ENCODE data around the gene SFN.
"Not testable (repeated sequence)": the region's sequence is repeated elsewhere in the genome, so short reads cannot be mapped to it uniquely, and the experiment has no call there.

SFN gene

GRCh38 chr1:26856604-26857469 is 6.1 kb upstream of the SFN start:
- no peak overlapping the region for H3K27ac ChIP-seq (ENCODE audit: low read depth, low read length)
- no peaks in the 10 kb centered on the region for H3K9me3 ChIP-seq (ENCODE audit: control insufficient read depth, insufficient read depth, low read depth, low read length)
- H3K27me3 ChIP-seq (ENCODE audit: control insufficient read depth, insufficient read depth, low read length) = no peaks in the 10 kb centered on the region
- no peak overlapping the region for H3K9ac ChIP-seq (ENCODE audit: low read length)
- H3K4me3 ChIP-seq (ENCODE audit: low read depth, low read length) = no peak overlapping the region
- peaks cover 13% of the 10 kb centered on the region for H3K4me1 ChIP-seq (ENCODE audit: control insufficient read depth, insufficient read depth, low read length)
- peaks cover 22% of the 10 kb centered on the region for H3K36me3 ChIP-seq (ENCODE audit: control insufficient read depth, insufficient read depth, low read length)

- H3K4me1 ChIP-seq (ENCODE audit: control insufficient read depth, insufficient read depth, low read length) = peaks cover 20% of the 10 kb centered on the region
Observed at GRCh38 chr1:26857473-26858060, 5.4 kb upstream of the SFN start.

GRCh38 chr1:26858160-26858559 is 4.8 kb upstream of the SFN start:
- Histone ChIP-seq H3K27ac (ENCODE audit: low read depth, low read length) (no peak overlapping the region), H3K9ac (ENCODE audit: low read length) (no peak overlapping the region), H3K36me3 (ENCODE audit: control insufficient read depth, insufficient read depth, low read length) (peaks cover 10% of the 10 kb centered on the region), H3K27me3 (ENCODE audit: control insufficient read depth, insufficient read depth, low read length) (peaks cover 2% of the 10 kb centered on the region), H3K4me1 (ENCODE audit: control insufficient read depth, insufficient read depth, low read length) (peaks cover 20% of the 10 kb centered on the region), H3K4me3 (ENCODE audit: low read depth, low read length) (no peak overlapping the region), H3K9me3 (ENCODE audit: control insufficient read depth, insufficient read depth, low read depth, low read length) (no peaks in the 10 kb centered on the region)

More at GRCh38 chr1:26857473-26858060, 5.4 kb upstream of the SFN start:
- Histone ChIP-seq H3K36me3 (ENCODE audit: control insufficient read depth, insufficient read depth, low read length) (peaks cover 15% of the 10 kb centered on the region), H3K27ac (ENCODE audit: low read depth, low read length) (no peak overlapping the region), H3K9ac (ENCODE audit: low read length) (no peak overlapping the region), H3K9me3 (ENCODE audit: control insufficient read depth, insufficient read depth, low read depth, low read length) (no peaks in the 10 kb centered on the region), H3K27me3 (ENCODE audit: control insufficient read depth, insufficient read depth, low read length) (no peaks in the 10 kb centered on the region), H3K4me3 (ENCODE audit: low read depth, low read length) (no peak overlapping the region)

- Histone ChIP-seq H3K36me3 (ENCODE audit: control insufficient read depth, insufficient read depth, low read length) (peaks cover under 1% of the 10 kb centered on the region), H3K4me3 (ENCODE audit: low read depth, low read length) (no peak overlapping the region), H3K27me3 (ENCODE audit: control insufficient read depth, insufficient read depth, low read length) (peaks cover 11% of the 10 kb centered on the region), H3K27ac (ENCODE audit: low read depth, low read length) (no peak overlapping the region), H3K9ac (ENCODE audit: low read length) (no peak overlapping the region), H3K9me3 (ENCODE audit: control insufficient read depth, insufficient read depth, low read depth, low read length) (no peaks in the 10 kb centered on the region), H3K4me1 (ENCODE audit: control insufficient read depth, insufficient read depth, low read length) (peaks cover 28% of the 10 kb centered on the region)
Observed at GRCh38 chr1:26858891-26859640, 3.9 kb upstream of the SFN start.

- Histone ChIP-seq H3K4me3 (ENCODE audit: low read depth, low read length) (no peak overlapping the region), H3K9me3 (ENCODE audit: control insufficient read depth, insufficient read depth, low read depth, low read length) (no peaks in the 10 kb centered on the region), H3K36me3 (ENCODE audit: control insufficient read depth, insufficient read depth, low read length) (no peaks in the 10 kb centered on the region), H3K27ac (ENCODE audit: low read depth, low read length) (no peak overlapping the region), H3K9ac (ENCODE audit: low read length) (no peak overlapping the region), H3K27me3 (ENCODE audit: control insufficient read depth, insufficient read depth, low read length) (peaks cover 14% of the 10 kb centered on the region), H3K4me1 (ENCODE audit: control insufficient read depth, insufficient read depth, low read length) (peaks cover 38% of the 10 kb centered on the region)
Observed at GRCh38 chr1:26861286-26861701, 1.7 kb upstream of the SFN start.

- Histone ChIP-seq H3K27me3 (ENCODE audit: control insufficient read depth, insufficient read depth, low read length) (peaks cover 14% of the 10 kb centered on the region), H3K4me3 (ENCODE audit: low read depth, low read length) (no peak overlapping the region), H3K4me1 (ENCODE audit: control insufficient read depth, insufficient read depth, low read length) (peaks cover 33% of the 10 kb centered on the region), H3K9me3 (ENCODE audit: control insufficient read depth, insufficient read depth, low read depth, low read length) (no peaks in the 10 kb centered on the region), H3K27ac (ENCODE audit: low read depth, low read length) (no peak overlapping the region), H3K36me3 (ENCODE audit: control insufficient read depth, insufficient read depth, low read length) (no peaks in the 10 kb centered on the region), H3K9ac (ENCODE audit: low read length) (no peak overlapping the region)
Observed at GRCh38 chr1:26861889-26862378, 1.0 kb upstream of the SFN start.

GRCh38 chr1:26863685-26864077 is 732 bp downstream of the SFN start:
- H3K27ac ChIP-seq (ENCODE audit: low read depth, low read length) = no peak overlapping the region
- peak overlapping the region; percentile 80 for H3K4me3 ChIP-seq (ENCODE audit: low read depth, low read length)
- no peaks in the 10 kb centered on the region for H3K9me3 ChIP-seq (ENCODE audit: control insufficient read depth, insufficient read depth, low read depth, low read length)
- H3K4me1 ChIP-seq (ENCODE audit: control insufficient read depth, insufficient read depth, low read length) = peaks cover 37% of the 10 kb centered on the region
- peaks cover 14% of the 10 kb centered on the region for H3K27me3 ChIP-seq (ENCODE audit: control insufficient read depth, insufficient read depth, low read length)
- H3K36me3 ChIP-seq (ENCODE audit: control insufficient read depth, insufficient read depth, low read length) = no peaks in the 10 kb centered on the region
- H3K9ac ChIP-seq (ENCODE audit: low read length) = peak overlapping the region; percentile 63

GRCh38 chr1:26864610-26865480 is 1.9 kb downstream of the SFN start:
- Histone ChIP-seq H3K27ac (ENCODE audit: low read depth, low read length) (peak overlapping the region; percentile 79; the same call in 1 of the 2 replicates), H3K27me3 (ENCODE audit: control insufficient read depth, insufficient read depth, low read length) (peaks cover 14% of the 10 kb centered on the region), H3K4me1 (ENCODE audit: control insufficient read depth, insufficient read depth, low read length) (peaks cover 37% of the 10 kb centered on the region), H3K9me3 (ENCODE audit: control insufficient read depth, insufficient read depth, low read depth, low read length) (no peaks in the 10 kb centered on the region), H3K9ac (ENCODE audit: low read length) (peak overlapping the region; percentile 87), H3K4me3 (ENCODE audit: low read depth, low read length) (peak overlapping the region; percentile 80), H3K36me3 (ENCODE audit: control insufficient read depth, insufficient read depth, low read length) (no peaks in the 10 kb centered on the region)

GRCh38 chr1:26873097-26873496 is 10.1 kb downstream of the SFN start:
- H3K4me3 ChIP-seq (ENCODE audit: low read depth, low read length); H3K9me3 ChIP-seq (ENCODE audit: control insufficient read depth, insufficient read depth, low read depth, low read length); H3K27me3 ChIP-seq (ENCODE audit: control insufficient read depth, insufficient read depth, low read length); H3K4me1 ChIP-seq (ENCODE audit: control insufficient read depth, insufficient read depth, low read length); H3K27ac ChIP-seq (ENCODE audit: low read depth, low read length); H3K9ac ChIP-seq (ENCODE audit: low read length): not testable (repeated sequence)
- peaks cover 10% of the 10 kb centered on the region; the same call in 1 of the 2 replicates for H3K36me3 ChIP-seq (ENCODE audit: control insufficient read depth, insufficient read depth, low read length)

GRCh38 chr1:26874896-26875295 is 11.9 kb downstream of the SFN start:
- H3K4me3 ChIP-seq (ENCODE audit: low read depth, low read length) = no peak overlapping the region
- peaks cover 21% of the 10 kb centered on the region for H3K36me3 ChIP-seq (ENCODE audit: control insufficient read depth, insufficient read depth, low read length)
- peaks cover 7% of the 10 kb centered on the region; the same call in 1 of the 2 replicates for H3K4me1 ChIP-seq (ENCODE audit: control insufficient read depth, insufficient read depth, low read length)
- H3K9ac ChIP-seq (ENCODE audit: low read length) = peak overlapping the region; percentile 18
- no peaks in the 10 kb centered on the region for H3K9me3 ChIP-seq (ENCODE audit: control insufficient read depth, insufficient read depth, low read depth, low read length)
- no peaks in the 10 kb centered on the region for H3K27me3 ChIP-seq (ENCODE audit: control insufficient read depth, insufficient read depth, low read length)
- H3K27ac ChIP-seq (ENCODE audit: low read depth, low read length) = 0 out of 2 replicates have a peak overlapping the region, but pooled peaks have one; percentile 4

Measured in HUES6 (cell line).